T-cell (primary cell): ENCODE measurements around the gene SLC19A2. TPM values are rescaled to one million over a fixed set of nuclear protein-coding genes. Genes with fewer than 3 reads are reported as not detected.

Source experiments
- ATAC-seq, 4 experiments: fragments of 200-7000 bp in 3 of 4; fragments of 150-1000 bp in 1 of 4; cut with Tn5 transposase; replicated peaks in 1 of 4; 1 replicate in 3 of 4; 2 replicates in 1 of 4; pipeline ENCODE4 v1.10.0; 2021; ENCODE audit warnings: moderate library complexity in 3 of 4, mild to moderate bottlenecking in 2 of 4, moderate number of reproducible peaks in 1 of 4
- CTCF ChIA-PET, 2 donors: fragments of 300-600 bp; sonication (Branson Sonifier 250); formaldehyde crosslinking; loops; one replicate each; lab custom pipeline; 2022; ENCODE audit warnings: antibody characterized with exemption in 2 of 2; lab: Charles Lee
- POLR2A ChIA-PET, 2 donors: fragments of 300-600 bp; sonication (Branson Sonifier 250); formaldehyde crosslinking; loops; one replicate each; lab custom pipeline; 2022; ENCODE audit warnings: antibody characterized with exemption in 2 of 2; lab: Charles Lee
- DNase-seq, 35 experiments: peaks; one replicate each; pipeline versions ENCODE4 v3.0.0 to v3.0.0-alpha.2; 2013 to 2023
- H3K27ac ChIP-seq: one replicate; pipeline ENCODE4 v1.5.1; 2013; ENCODE audit warnings: low read length
- H3K27me3 ChIP-seq, 2 experiments: replicated peaks in 1 of 2; 1 replicate in 1 of 2; 2 replicates in 1 of 2; pipeline versions ENCODE4 v1.6.1 to v1.7.0; 2013; ENCODE audit warnings: low read length in 1 of 2, mixed read lengths in 1 of 2; ENCODE audit not compliant: control insufficient read depth in 2 of 2, insufficient read depth in 2 of 2; ENCODE audit errors: extremely low read depth in 1 of 2
- H3K36me3 ChIP-seq, 2 donors: 1 replicate in 1 of 2; 2 replicates in 1 of 2; pipeline versions ENCODE4 v1.6.1 to v1.7.0; 2013; ENCODE audit warnings: low read length in 1 of 2; ENCODE audit not compliant: control insufficient read depth in 2 of 2, insufficient read depth in 1 of 2; ENCODE audit errors: extremely low read depth in 1 of 2
- H3K4me1 ChIP-seq, 2 experiments: 1 replicate in 1 of 2; 2 replicates in 1 of 2; pipeline versions ENCODE4 v1.6.1 to v1.7.0; 2013; ENCODE audit warnings: low read length in 2 of 2, mixed read lengths in 1 of 2; ENCODE audit not compliant: insufficient read depth in 2 of 2, control insufficient read depth in 1 of 2; ENCODE audit errors: extremely low read depth in 1 of 2
- H3K4me3 ChIP-seq, 2 donors: 1 replicate in 1 of 2; 2 replicates in 1 of 2; pipeline versions ENCODE4 v1.5.1 to v1.7.0; 2013; ENCODE audit warnings: mild to moderate bottlenecking in 2 of 2, low read length in 1 of 2, moderate library complexity in 1 of 2; ENCODE audit not compliant: control insufficient read depth in 1 of 2; ENCODE audit errors: extremely low read depth in 1 of 2
- H3K9me3 ChIP-seq: 2 replicates; pipeline ENCODE4 v1.7.0; 2013
- H3K27ac Mint-ChIP-seq, 2 donors: one replicate each; pipeline ENCODE4 v1.8.0; 2020 to 2021; ENCODE audit warnings: mild to moderate bottlenecking in 2 of 2, mixed read lengths in 2 of 2
- H3K27me3 Mint-ChIP-seq, 2 donors: one replicate each; pipeline ENCODE4 v1.8.0; 2021 to 2022; ENCODE audit warnings: mixed read lengths in 2 of 2
- H3K36me3 Mint-ChIP-seq: one replicate; pipeline ENCODE4 v1.8.0; 2021; ENCODE audit warnings: mixed read lengths
- H3K4me1 Mint-ChIP-seq, 3 donors: one replicate each; pipeline ENCODE4 v1.8.0; 2020 to 2022; ENCODE audit warnings: mixed read lengths in 3 of 3, mild to moderate bottlenecking in 1 of 3
- H3K4me3 Mint-ChIP-seq, 3 donors: one replicate each; pipeline ENCODE4 v1.8.0; 2020 to 2022; ENCODE audit warnings: mild to moderate bottlenecking in 3 of 3, mixed read lengths in 3 of 3, moderate library complexity in 3 of 3
- H3K9me3 Mint-ChIP-seq, 3 donors: one replicate each; pipeline ENCODE4 v1.8.0; 2020 to 2022; ENCODE audit warnings: mixed read lengths in 3 of 3
- WGBS: methylation state at CpG from one replicate; pipeline ENCODE4 v1.1.5; 2013; ENCODE audit warnings: missing lambda C conversion rate; ENCODE audit not compliant: insufficient coverage; 5-methylcytosine and 5-hydroxymethylcytosine counted together
- total RNA-seq, 35 experiments: library from RNA in 6 of 35; stranded (reverse) in 6 of 35; fragments of 120-200 nt in 1 of 35; gene quantifications; one replicate each; pipeline versions ENCODE4 v1.2.1 to v1.2.4 and lab custom pipeline; 2013 to 2026

The SLC19A2 gene
- total RNA-seq, 5 donors from 2014 or later (not counting 1 experiment from before 2014, with no cell fraction given), result 2.7 to 4.7 (median 3.8) TPM

DNA sequence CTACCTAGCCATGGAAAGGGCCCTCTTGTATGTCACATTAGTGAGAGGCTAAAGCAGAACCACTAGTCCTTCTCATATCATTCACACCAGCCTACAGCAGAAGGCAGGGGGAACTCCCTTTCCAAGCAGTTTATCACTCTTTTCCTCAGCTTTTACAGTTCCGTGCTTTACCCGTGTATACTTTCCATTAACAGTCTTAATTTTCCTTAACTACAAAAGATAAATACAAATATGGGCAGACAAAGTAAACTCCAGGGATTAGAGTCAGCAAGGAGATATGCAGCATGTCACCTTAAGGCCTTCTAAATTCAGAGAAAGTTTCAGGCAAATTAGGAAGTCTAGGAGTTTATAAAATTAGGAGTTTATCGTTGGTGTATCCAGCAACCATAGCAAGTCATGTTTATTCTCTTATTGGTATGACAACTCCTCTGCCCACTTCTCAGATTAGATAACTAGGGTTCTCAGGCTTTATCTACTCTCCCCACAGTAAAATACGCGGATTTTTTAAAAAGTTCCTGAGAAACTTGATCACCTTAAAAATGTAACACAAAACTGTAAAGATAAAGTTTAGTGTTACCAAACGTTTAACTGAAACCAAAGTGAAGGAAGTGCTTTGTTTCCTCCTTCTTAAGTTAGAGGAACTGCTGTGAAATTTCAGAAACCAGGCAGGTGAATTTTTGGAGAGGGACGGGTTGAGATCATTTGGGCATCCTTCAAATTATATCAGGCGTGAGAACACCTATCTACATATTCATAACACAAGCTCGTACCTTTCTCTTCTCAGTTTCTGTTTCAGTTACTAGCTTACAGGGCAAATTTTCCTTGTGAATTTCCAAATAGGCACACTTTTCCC, 42.7 kb upstream of the SLC19A2 start:
- H3K36me3 Mint-ChIP-seq, result peaks cover 16% of the 10 kb centered on the region
- Histone ChIP-seq H3K36me3 (no peaks in the 10 kb centered on the region), H3K27ac (no peak overlapping the region), H3K27me3 (no peaks in the 10 kb centered on the region), H3K9me3 (no peaks in the 10 kb centered on the region), H3K4me3 (no peak overlapping the region), H3K4me1 (peaks cover 0 to 2% of the 10 kb centered on the region in 2 experiments)
- peak overlapping the region in 1 of 3 donors; percentile 5 for H3K4me3 Mint-ChIP-seq
- no peak overlapping the region for H3K27ac Mint-ChIP-seq
- peaks cover 0 to 2% of the 10 kb centered on the region in 2 donors for H3K27me3 Mint-ChIP-seq
- no peak for ATAC-seq
- ChIA-PET CTCF (no interaction called here), POLR2A (no interaction called here)
- no peak for DNase-seq
- peaks cover 5 to 14% (median 8%) of the 10 kb centered on the region in 3 donors for H3K4me1 Mint-ChIP-seq
- H3K9me3 Mint-ChIP-seq, result no peaks in the 10 kb centered on the region
- WGBS, result 17% methylated on average over 2 of the region's 9 CpGs

DNA sequence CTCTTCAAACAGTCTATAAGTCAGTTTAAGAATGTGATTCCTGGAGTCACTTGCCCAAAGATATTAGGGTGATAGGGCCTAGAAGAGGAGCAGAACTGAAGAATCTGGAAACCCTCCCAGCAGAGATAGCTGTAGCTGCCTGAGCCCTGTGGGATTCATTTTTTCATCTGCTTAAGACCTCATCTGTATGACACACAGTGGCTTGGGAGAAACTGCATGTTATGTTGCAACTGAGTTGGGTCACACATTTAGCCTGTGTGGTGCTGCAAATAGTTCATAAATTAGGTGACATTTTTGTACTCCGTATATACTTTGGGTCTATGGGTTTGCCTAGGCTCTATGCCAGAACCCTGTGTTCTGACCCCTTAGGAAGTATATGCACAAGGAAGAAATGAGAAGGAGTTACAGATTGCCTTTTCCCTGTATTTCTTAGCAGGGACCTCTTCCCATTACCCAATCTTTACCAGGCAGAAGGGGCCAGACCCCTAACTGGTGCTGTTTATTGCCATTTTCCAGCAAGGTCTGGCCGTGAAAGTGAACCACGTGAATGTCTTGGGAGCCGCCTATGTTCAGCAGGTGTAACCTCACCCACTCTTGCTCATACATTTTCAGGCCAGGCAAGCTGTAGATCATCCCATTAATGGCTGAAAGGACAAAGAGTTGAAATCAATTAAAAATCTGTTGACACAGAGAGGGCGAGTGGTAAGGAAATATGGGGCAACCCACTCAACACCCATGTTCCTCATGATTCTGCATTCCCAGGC, 41.9 kb upstream of the SLC19A2 start:
- H3K36me3 ChIP-seq, result no peaks in the 10 kb centered on the region
- H3K4me3 ChIP-seq, result no peak overlapping the region
- H3K9me3 ChIP-seq, result no peaks in the 10 kb centered on the region
- ATAC-seq (no peak), DNase-seq (no peak)
- H3K4me3 Mint-ChIP-seq, result no peak overlapping the region
- no peak overlapping the region for H3K27ac Mint-ChIP-seq
- CTCF ChIA-PET, result no interaction called here
- peaks cover 5 to 14% (median 8%) of the 10 kb centered on the region in 3 donors for H3K4me1 Mint-ChIP-seq
- no peaks in the 10 kb centered on the region for H3K27me3 ChIP-seq
- POLR2A ChIA-PET, result no interaction called here
- 95% methylated on average over 4 of the region's 5 CpGs for WGBS
- no peak overlapping the region for H3K27ac ChIP-seq
- peaks cover 16% of the 10 kb centered on the region for H3K36me3 Mint-ChIP-seq
- no peaks in the 10 kb centered on the region for H3K9me3 Mint-ChIP-seq
- no peaks in the 10 kb centered on the region for H3K27me3 Mint-ChIP-seq
- peaks cover 0 to 2% of the 10 kb centered on the region in 2 experiments for H3K4me1 ChIP-seq

DNA sequence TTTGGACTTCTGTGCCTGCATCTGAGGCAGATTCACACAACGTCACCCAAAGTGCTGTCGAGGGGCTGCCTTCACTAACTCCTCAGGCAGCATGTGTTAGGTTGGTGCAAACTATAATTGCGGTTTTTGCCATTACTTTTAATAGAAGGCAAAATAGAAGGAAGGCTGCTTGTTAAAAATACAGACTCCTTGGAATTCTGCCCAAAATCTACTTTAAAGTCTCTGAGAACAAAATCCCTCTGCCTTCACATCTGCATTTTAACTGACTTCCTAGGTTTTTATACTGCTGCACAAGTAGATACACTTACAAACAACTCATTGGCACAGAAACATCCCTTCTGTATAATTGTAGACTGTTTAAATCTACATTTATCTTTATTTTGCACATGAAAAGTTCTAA, 41.3 kb upstream of the SLC19A2 start:
- Mint-ChIP-seq H3K27ac (no peak overlapping the region), H3K36me3 (peaks cover 12% of the 10 kb centered on the region), H3K4me3 (no peak overlapping the region), H3K27me3 (no peaks in the 10 kb centered on the region), H3K9me3 (no peaks in the 10 kb centered on the region), H3K4me1 (peaks cover 5 to 14% (median 8%) of the 10 kb centered on the region in 3 donors)
- ChIA-PET POLR2A (no interaction called here), CTCF (no interaction called here)
- WGBS, result no CpG with 5 or more reads among the region's 3 CpGs
- no peaks in the 10 kb centered on the region for H3K36me3 ChIP-seq
- no peaks in the 10 kb centered on the region for H3K9me3 ChIP-seq
- ATAC-seq (no peak), DNase-seq (no peak)
- H3K4me1 ChIP-seq, result peaks cover 0 to 2% of the 10 kb centered on the region in 2 experiments
- H3K27ac ChIP-seq, result no peak overlapping the region
- no peaks in the 10 kb centered on the region for H3K27me3 ChIP-seq
- no peak overlapping the region for H3K4me3 ChIP-seq

- H3K36me3 ChIP-seq, result no peaks in the 10 kb centered on the region
- ATAC-seq (no peak), DNase-seq (no peak)
- H3K27me3 ChIP-seq, result no peaks in the 10 kb centered on the region
- peaks cover 15% of the 10 kb centered on the region for H3K36me3 Mint-ChIP-seq
- WGBS, result no CpG with 5 or more reads among the region's 1 CpG
- no peaks in the 10 kb centered on the region for H3K9me3 ChIP-seq
- ChIA-PET CTCF (no interaction called here), POLR2A (no interaction called here)
- no peak overlapping the region for H3K4me3 Mint-ChIP-seq
- no peak overlapping the region for H3K4me3 ChIP-seq
- no peak overlapping the region for H3K27ac ChIP-seq
- no peak overlapping the region for H3K27ac Mint-ChIP-seq
- H3K9me3 Mint-ChIP-seq, result no peaks in the 10 kb centered on the region
- H3K4me1 ChIP-seq, result peaks cover 0 to 2% of the 10 kb centered on the region in 2 experiments
- H3K4me1 Mint-ChIP-seq, result peaks cover 5 to 14% (median 8%) of the 10 kb centered on the region in 3 donors
- H3K27me3 Mint-ChIP-seq, result no peaks in the 10 kb centered on the region
Observed at GRCh38 chr1:169526120-169526832, 40.5 kb upstream of the SLC19A2 start.

GRCh38 chr1:169525391-169525790, 39.6 kb upstream of the SLC19A2 start:
- no peak overlapping the region for H3K4me3 ChIP-seq
- Mint-ChIP-seq H3K27me3 (no peaks in the 10 kb centered on the region), H3K4me1 (peaks cover 5 to 14% (median 8%) of the 10 kb centered on the region in 3 donors), H3K9me3 (no peaks in the 10 kb centered on the region), H3K36me3 (peaks cover 19% of the 10 kb centered on the region), H3K4me3 (no peak overlapping the region), H3K27ac (no peak overlapping the region)
- ATAC-seq, result no peak
- H3K27me3 ChIP-seq, result no peaks in the 10 kb centered on the region
- H3K27ac ChIP-seq, result no peak overlapping the region
- peaks cover 0 to 2% of the 10 kb centered on the region in 2 experiments for H3K4me1 ChIP-seq
- WGBS, result no CpG with 5 or more reads among the region's 1 CpG
- CTCF ChIA-PET, result no interaction called here
- no peaks in the 10 kb centered on the region for H3K9me3 ChIP-seq
- H3K36me3 ChIP-seq, result no peaks in the 10 kb centered on the region
- DNase-seq, result no peak
- POLR2A ChIA-PET, result no interaction called here

DNA sequence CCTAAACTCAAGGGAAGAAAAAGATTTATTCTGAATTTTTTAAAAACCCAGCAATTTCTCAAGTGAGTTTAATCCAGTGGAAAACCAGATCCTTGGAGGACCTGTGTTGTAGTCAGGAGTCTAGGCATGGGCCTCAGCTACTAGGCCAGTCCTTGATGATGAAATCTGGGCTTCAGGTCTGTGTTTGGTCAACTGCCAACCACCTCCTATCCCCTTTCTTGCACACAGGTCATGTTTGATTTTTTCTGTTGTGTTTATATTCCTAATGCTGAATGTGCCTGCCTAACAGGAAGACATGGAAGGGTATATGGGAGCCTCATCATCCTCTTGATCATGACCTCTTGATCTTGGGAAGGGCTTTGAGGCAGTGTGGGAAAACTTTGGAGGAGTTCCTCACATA, 38.2 kb upstream of the SLC19A2 start:
- Histone ChIP-seq H3K27ac (no peak overlapping the region), H3K4me1 (peaks cover 0 to 2% of the 10 kb centered on the region in 2 experiments), H3K9me3 (no peaks in the 10 kb centered on the region), H3K27me3 (no peaks in the 10 kb centered on the region), H3K4me3 (no peak overlapping the region), H3K36me3 (no peaks in the 10 kb centered on the region)
- Mint-ChIP-seq H3K36me3 (peaks cover 28% of the 10 kb centered on the region), H3K27ac (no peak overlapping the region), H3K9me3 (no peaks in the 10 kb centered on the region), H3K27me3 (no peaks in the 10 kb centered on the region), H3K4me1 (peaks cover 4 to 10% (median 5%) of the 10 kb centered on the region in 3 donors), H3K4me3 (no peak overlapping the region)
- POLR2A ChIA-PET, result no interaction called here
- CTCF ChIA-PET, result no interaction called here
- no peak for DNase-seq
- ATAC-seq, result no peak
